ENCODE results near the gene ADORA2B. TPM values are rescaled to one million over a fixed set of nuclear protein-coding genes. Genes with fewer than 3 reads are reported as not detected.

ADORA2B gene
- total RNA-seq, 1 donor from 2014 or later: 0.20 TPM

- intact Hi-C loops (cut with micrococcal nuclease): no loop called here
These were observed 8.2 kb downstream of the ADORA2B start for GRCh38 chr17:15952916-15953790.

DNA sequence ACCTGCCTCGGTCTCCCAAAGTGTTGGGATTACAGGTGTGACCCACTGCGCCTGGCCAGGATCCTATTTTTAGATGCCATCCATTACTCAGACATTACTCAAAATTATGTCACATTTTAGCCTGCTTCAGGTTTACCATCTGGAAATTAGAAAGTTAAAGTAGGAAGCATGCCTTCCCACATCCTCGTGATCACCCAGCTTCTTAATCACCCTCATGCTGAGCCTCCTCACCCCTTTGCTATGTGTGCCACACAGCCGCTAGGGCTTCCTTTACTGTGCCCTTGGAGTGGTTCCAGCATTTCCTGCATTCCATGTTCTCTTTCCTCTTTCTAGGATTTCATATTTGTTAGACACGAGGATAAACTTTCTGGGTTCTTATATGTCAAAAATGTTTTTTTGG is 9.3 kb downstream of the ADORA2B start:
- intact Hi-C loops (cut with micrococcal nuclease): no loop called here

GRCh38 chr17:15955793-15956541 is 11.0 kb downstream of the ADORA2B start:
- intact Hi-C loops (cut with micrococcal nuclease): loop anchor here (5.0 kb wide), 4 partner anchors 59 to 1754 kb away; partner anchors contain the start of genes NCOR1 and PIGL

DNA sequence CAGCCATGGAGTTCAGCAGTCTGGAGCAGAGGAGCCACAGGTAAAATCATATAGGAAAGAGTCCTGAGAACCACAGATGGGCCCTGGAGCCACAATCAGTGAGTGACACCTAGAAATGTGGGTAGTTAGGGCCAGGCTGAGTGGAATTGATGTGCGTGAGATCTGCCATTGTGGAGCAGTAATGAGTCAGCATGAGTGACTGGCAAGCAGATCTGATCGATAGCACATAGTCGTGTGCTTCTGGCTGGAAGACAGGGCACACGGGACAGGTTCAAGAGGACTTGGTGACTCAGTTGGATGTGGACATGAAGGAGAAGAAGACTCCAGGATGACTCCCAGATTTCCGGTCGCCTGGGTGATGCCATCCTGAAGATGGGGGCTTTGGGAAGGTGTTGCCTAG is 12.3 kb downstream of the ADORA2B start:
- intact Hi-C loops (cut with micrococcal nuclease): loop anchor here (5.0 kb wide), 4 partner anchors 60 to 1755 kb away; partner anchors contain the start of genes NCOR1 and PIGL

DNA sequence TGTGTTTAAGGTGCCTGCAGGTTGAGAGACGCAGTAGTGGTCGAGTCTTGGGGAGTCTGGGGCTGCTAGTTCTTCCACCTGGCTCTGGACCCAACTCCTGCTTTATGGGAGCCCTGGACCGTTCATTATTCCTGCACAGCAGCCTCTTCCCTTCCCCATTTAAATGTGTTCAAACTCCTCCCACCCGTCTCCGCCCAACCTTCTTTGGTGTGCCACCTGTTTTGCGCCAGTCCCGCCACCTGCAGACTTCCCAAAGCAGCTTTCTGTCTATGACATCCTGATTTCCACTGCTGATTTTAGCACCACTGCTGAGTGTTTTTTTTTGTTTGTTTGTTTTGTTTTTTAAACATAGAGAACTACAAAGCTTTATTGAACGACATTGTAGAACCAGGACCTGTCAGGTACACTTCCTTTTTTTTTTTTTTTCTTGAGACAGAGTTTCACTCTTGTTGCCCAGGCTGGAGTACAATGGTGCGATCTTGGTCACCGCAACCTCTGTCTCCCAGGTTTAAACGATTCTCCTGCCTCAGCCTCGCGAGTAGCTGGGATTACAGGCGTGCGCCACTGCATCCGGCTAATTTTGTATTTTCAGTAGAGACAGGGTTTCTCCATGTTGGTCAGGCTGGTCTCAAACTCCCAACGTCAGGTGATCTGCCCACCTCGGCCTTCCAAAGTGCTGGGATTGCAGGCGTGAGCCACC is 12.8 kb downstream of the ADORA2B start:
- intact Hi-C loops (cut with micrococcal nuclease): loop anchor here (2.0 to 5.0 kb wide), 5 partner anchors 13 to 1755 kb away; partner anchors contain the start of genes ADORA2B, NCOR1 and PIGL

GRCh38 chr17:15958484-15958854 is 13.5 kb downstream of the ADORA2B start:
- intact Hi-C loops (cut with micrococcal nuclease): loop anchor here (2.0 to 5.0 kb wide), 5 partner anchors 14 to 1756 kb away; partner anchors contain the start of genes ADORA2B, NCOR1 and PIGL

GRCh38 chr17:15963670-15964110 is 18.8 kb downstream of the ADORA2B start:
- intact Hi-C loops (cut with micrococcal nuclease): no loop called here

- intact Hi-C loops (cut with micrococcal nuclease): no loop called here
These were observed 20.6 kb downstream of the ADORA2B start for GRCh38 chr17:15965528-15965927.

DNA sequence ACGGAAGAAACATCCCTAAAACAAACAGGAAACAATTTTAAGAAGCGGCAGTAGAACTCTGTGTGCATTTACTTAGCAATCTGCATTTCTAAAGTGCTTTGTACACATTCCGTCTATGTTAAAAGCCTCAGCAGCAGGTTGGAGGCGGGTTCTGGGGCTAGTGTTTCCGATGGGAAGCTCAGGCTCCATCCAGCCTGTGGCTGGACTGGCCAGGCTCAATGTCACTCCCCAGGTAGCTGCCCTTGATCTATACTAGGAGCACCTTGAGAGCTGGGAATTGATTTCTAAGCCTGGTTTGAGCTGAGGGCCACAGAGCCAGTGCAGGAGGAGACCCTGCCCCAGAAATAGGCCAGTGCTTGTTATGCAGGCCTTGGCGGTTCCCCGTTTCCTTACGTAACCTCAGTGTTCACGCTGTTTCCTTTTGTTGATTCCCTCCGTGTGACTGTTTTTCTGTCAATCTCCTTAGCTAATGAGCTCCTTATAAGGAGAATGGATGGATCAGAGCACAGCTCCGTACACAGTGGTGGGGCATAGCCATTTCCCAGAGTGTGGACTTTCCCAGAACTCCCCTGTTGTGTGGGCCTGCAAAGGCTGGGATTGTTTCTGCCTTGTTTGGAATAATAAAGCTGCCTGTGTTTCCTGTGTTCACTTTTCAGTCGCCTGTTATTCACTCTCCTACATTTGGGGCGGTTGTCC is 21.4 kb downstream of the ADORA2B start:
- intact Hi-C loops (cut with micrococcal nuclease): no loop called here

DNA sequence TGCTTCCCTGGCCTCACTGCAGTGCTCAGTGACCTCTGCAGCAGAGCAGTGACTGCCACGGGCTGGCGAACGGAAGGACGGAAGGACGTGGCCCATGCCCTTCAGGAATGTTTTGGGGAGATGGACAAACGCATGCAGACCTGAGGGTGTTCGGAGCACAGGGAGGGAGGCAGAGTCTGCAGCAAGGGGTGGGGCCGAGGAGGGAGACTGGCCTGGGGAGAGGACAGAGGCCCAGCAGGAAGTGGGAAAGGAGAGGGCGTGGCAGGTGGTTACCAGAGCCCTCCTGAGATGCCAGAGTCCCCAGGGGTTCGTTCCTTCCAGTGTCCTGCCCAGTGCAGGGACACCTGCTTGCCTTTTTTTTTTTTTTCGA is 21.9 kb downstream of the ADORA2B start:
- intact Hi-C loops (cut with micrococcal nuclease): no loop called here

DNA sequence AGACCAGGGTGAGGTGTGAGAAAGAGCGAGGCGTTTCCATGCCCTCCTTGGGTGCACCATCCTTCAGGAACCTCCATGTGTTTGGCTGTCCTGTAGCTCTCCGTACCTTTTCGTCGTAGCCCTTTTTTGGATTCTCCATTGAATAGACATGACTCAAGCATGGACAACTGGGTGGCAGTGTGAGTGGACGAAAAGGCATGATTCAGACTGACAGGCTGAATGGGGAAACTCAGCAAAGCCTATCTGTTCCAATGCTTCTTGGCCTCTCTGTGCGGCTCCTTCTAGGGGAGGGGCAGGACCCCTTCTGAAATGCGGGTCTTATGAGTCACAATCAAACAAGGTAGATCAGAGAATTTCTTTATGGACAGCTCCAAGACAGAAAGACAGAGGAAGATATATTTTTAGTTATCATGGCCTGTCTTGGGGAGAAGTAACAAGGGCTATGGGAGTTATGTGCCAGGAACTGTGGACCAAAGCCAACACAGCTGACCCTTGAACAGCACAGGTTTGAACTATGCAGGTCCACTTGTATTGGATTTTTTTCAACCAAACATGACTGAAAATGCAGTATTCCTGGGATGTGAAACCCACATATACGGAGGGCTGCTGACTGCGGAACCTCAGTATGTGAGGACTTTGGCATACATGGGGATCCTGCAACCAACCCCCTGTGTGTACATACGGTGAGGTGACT is 22.9 kb downstream of the ADORA2B start:
- intact Hi-C loops (cut with micrococcal nuclease): no loop called here

DNA sequence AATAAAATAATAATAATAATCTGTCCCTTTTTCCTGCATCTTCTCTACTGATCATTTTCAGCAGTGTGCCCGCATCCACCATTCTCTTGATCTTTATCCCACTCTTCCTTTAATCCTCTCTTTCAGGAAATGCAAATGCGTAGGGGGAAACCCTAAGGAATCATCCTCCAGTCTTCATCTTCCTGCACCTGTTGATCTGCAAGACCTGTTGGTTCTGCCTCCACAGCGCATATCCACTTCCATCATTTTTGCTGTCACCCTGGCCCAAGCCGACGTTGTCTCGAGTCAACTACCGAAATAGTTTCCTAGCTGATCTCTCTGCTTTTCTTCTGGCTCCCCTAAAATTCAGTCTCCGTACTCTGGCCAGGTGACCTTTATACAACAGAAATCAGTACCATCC is 24.5 kb downstream of the ADORA2B start:
- intact Hi-C loops (cut with micrococcal nuclease): no loop called here

DNA sequence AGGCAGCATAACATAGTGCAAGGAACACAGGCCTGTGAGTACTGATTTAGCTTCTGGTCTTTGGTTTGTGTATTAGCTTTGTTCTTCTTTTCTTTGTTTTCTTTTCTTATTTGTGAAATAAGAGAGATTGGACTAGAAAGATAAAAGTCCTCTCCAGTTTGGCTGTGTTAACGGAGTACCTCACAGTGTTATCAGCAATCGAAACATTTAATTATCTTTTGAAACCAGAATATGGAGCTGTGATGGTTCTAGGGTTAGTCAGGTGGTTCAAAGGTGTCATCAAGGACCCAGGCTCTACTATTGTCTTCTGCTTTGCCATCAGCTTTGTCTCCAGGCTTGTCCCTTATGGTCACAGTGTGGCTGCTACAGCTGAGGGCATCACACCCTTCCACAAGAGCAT is 25.6 kb downstream of the ADORA2B start:
- intact Hi-C loops (cut with micrococcal nuclease): no loop called here

DNA sequence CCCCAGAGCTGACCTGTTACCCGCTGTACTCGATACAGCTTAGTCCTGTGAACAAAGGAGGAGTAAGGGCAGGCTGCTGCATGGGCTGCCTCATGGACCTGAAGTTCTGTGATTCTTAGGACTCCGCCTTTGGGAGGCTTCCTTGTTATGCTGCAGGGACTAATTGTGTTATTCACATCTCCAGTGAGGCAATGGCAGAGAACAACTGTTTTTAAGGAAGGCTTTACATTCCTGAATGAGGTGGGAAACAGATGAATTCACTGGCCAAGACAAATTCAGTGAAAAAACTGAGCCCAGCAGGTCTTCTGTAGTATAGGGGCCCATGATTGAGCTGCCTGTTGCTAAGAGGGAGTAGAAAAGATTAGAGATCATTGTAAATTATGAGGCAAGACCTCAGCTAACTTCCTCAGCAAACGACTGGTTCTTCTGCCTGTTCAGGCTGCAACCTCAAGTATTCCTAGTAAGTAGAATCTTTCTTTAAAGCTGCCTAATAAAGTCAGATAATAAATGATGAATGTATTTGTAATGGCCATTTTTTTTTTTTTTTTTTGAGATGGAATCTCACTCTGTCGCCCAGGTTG is 26.3 kb downstream of the ADORA2B start:
- intact Hi-C loops (cut with micrococcal nuclease): no loop called here

DNA sequence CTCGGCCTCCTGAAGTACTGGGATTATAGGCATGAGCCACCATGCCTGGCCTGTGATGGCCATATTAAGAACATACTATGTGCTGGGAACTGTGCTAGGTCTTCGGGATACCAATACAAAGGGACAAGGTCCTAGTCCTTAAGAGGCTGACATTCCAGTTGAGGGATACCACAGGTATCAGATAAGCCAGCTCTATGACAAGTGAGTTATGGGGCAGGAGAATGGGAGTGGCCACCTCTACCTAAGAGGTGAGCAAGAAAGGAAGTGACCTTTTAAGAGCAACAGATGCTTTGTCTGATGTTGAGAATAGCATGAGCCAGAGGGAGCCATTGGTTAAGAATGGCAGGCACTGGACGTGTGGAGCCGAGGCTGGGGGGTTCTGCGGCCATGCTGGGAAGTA is 27.0 kb downstream of the ADORA2B start:
- intact Hi-C loops (cut with micrococcal nuclease): no loop called here

GRCh38 chr17:15972497-15972951 is 27.6 kb downstream of the ADORA2B start:
- intact Hi-C loops (cut with micrococcal nuclease): no loop called here

GRCh38 chr17:15973016-15973415 is 28.1 kb downstream of the ADORA2B start:
- intact Hi-C loops (cut with micrococcal nuclease): no loop called here

- intact Hi-C loops (cut with micrococcal nuclease): no loop called here
These were observed 28.9 kb downstream of the ADORA2B start for GRCh38 chr17:15973834-15974233.

GRCh38 chr17:15977894-15978293 is 33.0 kb downstream of the ADORA2B start:
- intact Hi-C loops (cut with micrococcal nuclease): no loop called here

GRCh38 chr17:15978606-15979005 is 33.7 kb downstream of the ADORA2B start:
- intact Hi-C loops (cut with micrococcal nuclease): no loop called here
